H4 (cell line): Measurements from ENCODE around the gene CDHR5. TPM values are rescaled to one million over a fixed set of nuclear protein-coding genes. Genes with fewer than 3 reads are reported as not detected.

Experiments used
- DNase-seq: peaks from one replicate; pipeline ENCODE4 v3.0.0-alpha.2; 2015; ENCODE audit warnings: low spot score
- total RNA-seq: library from RNA; depleted of rRNA; stranded (reverse); fragments of >200 nt; shearing (Covaris generic); gene quantifications from 2 replicates; pipeline ENCODE4 v1.2.3, GENCODE V29; 2014

The CDHR5 gene
- total RNA-seq, 1 experiment from 2014 or later = not detected

GRCh38 chr11:645536-645935, 20.8 kb upstream of the CDHR5 start:
- no peak for DNase-seq

GRCh38 chr11:643849-644738, 19.3 kb upstream of the CDHR5 start:
- DNase-seq = no peak

GRCh38 chr11:643366-643765, 18.6 kb upstream of the CDHR5 start:
- DNase-seq = no peak

GRCh38 chr11:641806-642370, 17.1 kb upstream of the CDHR5 start:
- no peak for DNase-seq

- DNase-seq = no peak
Measured at GRCh38 chr11:640021-640706, 15.4 kb upstream of the CDHR5 start.

- DNase-seq = no peak
Measured at GRCh38 chr11:639332-639955, 14.7 kb upstream of the CDHR5 start.

- no peak for DNase-seq
Measured at GRCh38 chr11:638631-639331, 14.0 kb upstream of the CDHR5 start.

GRCh38 chr11:637593-638521, 13.1 kb upstream of the CDHR5 start:
- no peak for DNase-seq

- no peak for DNase-seq
Measured at GRCh38 chr11:637333-637592, 12.5 kb upstream of the CDHR5 start.

GRCh38 chr11:636511-637332, 12.0 kb upstream of the CDHR5 start, which contains the start of gene DRD4:
Gene DRD4 (plus strand): TSS chr11:637269. CDS start chr11:637305, 36 bp downstream.
- DNase-seq = no peak

GRCh38 chr11:635945-636510, 11.3 kb upstream of the CDHR5 start:
- no peak for DNase-seq

- DNase-seq = no peak
Measured at GRCh38 chr11:630871-631270, 6.1 kb upstream of the CDHR5 start.

- DNase-seq = no peak
Measured at GRCh38 chr11:629237-629583, 4.5 kb upstream of the CDHR5 start.

- no peak for DNase-seq
Measured at GRCh38 chr11:628056-628455, 3.3 kb upstream of the CDHR5 start.

- DNase-seq = no peak
Measured at GRCh38 chr11:627308-627576, 2.5 kb upstream of the CDHR5 start.

GRCh38 chr11:626475-627307, 1.9 kb upstream of the CDHR5 start, which contains the start of gene SCT:
Gene SCT (minus strand): TSS chr11:627181. CDS start chr11:627143, 38 bp downstream.
- no peak for DNase-seq

GRCh38 chr11:625636-626268, 997 bp upstream of the CDHR5 start:
- no peak for DNase-seq

- peak; percentile 65 for DNase-seq
Measured at GRCh38 chr11:623999-624704, 603 bp downstream of the CDHR5 start.
